GM18498 (cell line): ENCODE measurements around the gene WSB1.
A peak's percentile ranks its signal among the peaks of the same experiment; 100 is the strongest.
"Not testable (repeated sequence)": the region's sequence is repeated elsewhere in the genome, so short reads cannot be mapped to it uniquely, and the experiment has no call there.

ENCODE experiments used
- ATAC-seq: cut with Tn5 transposase; IDR thresholded peaks from one replicate; pipeline ENCODE4 v1.9.1; 2021; ENCODE audit warnings: mild to moderate bottlenecking, moderate library complexity; ENCODE audit not compliant: unreplicated experiment

The WSB1 gene

DNA sequence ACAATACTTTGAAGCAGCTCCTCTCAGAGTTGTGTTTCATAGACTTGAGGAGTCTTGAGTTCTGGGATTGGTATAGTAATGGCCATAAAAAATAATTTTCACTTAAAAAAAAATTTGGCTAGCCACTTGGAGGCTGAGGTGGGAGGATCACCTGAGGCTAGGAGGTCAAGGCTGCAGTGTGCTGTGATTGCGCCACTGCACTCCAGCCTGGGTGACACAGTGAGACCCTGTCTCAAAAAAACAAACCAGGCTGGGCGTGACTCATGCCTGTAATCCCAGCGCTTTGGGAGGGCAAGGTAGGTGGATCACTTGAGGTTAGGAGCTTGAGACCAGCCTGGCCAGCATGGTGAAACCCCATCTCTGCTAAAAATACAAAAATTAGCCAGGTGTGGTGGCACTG, 14.8 kb upstream of the WSB1 start:
- not testable (repeated sequence) for ATAC-seq

DNA sequence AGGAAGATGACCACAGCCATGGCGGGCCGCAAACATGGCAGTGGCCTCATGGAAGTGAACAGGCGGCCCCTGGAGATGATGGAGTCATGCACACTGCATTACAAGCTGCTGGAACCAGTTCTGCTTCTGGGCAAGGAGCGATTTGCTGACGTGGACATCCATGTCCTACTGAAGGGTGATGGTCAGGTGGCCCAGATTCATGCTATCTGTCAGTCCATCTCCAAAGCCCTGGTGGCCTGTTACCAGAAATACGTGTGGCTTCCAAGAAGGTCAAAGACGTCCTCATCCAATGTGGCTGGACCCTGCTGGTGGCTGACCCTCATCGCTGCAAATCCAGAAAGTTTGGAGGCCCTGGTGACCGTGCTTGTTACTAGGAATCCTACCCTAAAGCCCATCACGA, 13.4 kb upstream of the WSB1 start:
- ATAC-seq, result no peak

DNA sequence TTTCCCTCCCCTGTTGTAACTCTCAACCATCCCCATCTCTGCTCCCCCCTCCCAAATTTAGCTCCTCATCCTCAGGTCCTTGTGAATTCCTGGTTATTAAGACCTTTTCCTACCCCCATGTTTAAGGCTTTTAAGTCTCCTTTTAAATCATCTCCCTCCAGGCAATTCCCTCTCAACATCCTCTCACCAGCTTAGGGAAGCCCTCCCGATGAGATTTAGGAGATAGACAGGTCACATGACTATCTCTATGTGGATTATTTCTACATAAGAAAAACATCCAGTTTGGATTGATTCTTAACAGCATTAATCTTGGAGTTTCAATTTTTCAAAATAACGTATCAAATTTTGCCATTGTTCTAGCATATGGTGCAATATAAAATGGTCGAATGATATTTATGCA, 12.5 kb upstream of the WSB1 start:
- no peak for ATAC-seq

DNA sequence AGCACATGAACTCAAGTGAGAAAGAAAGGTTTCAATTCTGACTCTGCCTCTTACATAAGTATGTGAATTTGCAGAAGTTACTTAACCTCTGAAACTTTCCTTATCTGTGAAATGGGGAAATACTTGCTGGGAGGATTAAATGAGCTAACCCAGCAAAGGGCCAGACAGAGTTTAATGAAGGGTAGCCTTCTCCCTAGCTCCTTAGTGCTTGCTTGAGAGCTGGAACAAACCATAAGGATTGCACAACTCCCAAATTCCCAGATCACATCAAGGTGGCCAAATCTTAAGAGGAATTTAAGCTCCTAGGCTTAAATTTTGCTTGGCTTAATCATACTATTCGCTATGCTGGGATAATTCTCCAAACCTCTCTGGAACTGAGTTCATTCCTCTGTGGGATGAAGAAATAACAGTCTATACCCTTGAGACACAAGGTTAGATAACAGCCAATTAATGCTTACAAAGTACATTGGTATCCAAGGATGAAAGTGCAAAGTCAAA, 11.8 kb upstream of the WSB1 start:
- ATAC-seq, result no peak

DNA sequence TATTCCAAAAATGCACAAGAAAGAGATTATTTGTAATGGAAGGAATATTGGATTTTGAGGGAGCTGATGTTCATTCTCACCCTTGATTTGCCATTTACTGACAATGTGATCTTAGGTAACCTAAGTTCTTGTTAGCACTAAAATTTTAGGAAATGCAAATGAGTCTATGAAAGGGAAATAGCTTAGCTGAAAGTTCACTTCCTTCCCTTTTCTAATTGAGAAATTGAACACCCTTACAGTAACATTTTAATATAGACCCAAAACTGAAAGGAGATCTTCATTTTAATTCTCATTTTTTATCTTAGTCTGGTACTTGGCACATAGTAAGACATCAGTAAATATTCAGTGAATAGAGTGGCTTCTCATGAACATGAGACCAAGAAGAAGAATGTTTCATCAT, 10.9 kb upstream of the WSB1 start:
- ATAC-seq, result no peak

DNA sequence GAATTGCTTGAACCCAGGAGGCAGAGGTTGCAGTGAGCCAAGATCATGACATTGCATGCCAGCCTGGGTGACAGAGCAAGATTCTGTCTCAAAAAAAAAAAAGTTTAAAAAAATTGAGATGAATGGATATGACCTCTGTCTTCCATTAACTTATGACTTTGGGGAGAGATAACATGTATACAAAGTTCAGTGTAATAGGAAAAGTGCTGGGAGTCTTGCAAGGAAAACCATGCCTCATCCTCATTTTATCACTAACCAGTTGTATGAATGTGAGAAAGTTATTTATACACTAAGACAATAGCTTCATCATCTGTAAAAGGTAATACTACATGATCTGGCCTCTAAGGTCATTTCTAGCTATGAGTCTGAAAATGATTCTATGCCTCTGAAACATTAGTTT, 10.2 kb upstream of the WSB1 start:
- no peak for ATAC-seq

DNA sequence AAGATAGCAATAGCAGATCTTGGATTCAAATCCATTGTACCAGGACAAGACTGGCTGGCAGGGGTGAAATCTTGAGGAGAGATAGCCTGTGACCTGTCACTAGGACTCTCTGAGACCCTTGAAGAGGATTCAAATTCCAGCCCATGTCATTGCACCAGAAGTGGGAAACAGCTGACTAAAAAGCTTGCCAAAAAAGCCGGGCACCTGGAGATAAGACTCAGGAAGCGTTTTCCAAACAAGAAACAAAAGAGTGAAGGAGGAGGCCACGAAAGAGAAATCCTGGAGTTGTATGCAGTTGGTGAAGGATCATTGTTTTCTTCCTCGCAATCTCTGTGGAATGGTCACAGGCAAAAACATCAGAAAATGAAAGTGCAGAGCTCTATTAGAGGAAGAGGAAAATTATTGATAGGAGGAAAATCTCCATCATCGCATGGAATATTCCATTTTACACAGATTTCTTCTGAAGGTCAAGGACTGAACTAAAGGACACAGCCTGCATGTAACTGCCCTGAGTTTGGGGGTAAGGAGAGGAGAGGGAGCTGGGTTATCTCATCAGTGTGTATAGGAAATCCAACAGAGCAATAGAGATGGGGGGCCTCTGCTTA, 9.0 kb upstream of the WSB1 start:
- ATAC-seq, result no peak

DNA sequence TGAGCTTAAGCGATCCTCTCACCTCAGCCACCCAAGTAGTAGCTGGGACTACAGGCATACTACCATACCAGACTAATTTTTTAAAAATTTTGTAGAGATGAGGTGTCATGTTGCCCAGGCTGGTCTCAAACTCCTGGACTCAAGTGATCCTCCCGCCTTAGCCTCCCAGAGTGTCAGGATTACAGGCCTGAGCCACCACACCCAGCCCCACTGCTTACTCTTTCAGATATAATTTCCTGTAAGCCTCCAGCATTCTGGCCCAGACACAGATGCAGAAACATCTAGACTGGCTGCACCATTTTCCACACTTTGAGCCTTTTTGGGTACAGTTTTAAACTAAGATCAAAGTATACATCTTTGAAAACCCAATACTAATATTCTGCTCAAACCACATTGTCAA, 8.4 kb upstream of the WSB1 start:
- no peak for ATAC-seq

DNA sequence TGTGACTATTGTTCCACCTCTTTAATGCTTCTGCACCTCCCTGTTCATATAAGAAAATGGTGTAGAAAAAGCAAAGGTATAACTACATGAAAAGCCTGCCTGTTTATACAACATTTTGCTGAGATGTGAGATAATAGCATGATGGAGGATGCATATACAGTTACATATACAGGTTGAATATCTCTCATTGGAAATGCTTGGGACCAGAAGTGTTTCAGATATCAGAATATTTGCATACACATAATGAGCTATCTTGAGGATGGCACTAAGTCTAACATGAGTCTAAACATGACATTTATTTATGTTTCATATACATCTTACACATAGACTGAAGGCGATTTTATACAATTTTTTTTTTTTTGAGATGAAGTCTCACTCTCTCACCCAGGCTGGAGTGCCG, 5.7 kb upstream of the WSB1 start:
- no peak for ATAC-seq

DNA sequence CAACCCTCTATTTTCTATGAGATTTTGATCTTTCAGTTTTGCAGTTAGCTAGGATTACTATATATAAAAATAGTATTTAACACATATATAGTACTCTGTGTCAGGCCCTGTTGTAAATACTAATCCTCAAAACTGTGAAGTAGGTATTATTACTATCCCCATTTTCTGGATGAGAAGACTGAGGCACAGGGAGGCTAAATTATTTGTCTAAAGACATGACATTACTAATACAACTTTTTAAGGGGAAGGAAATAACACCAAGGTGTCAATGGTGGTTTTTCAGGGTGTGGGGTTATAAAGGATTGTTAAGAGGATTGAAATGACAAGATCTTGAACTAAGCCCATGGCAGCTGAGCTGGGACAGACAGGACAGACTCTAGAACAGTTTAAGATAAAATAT, 4.1 kb upstream of the WSB1 start:
- ATAC-seq, result no peak

DNA sequence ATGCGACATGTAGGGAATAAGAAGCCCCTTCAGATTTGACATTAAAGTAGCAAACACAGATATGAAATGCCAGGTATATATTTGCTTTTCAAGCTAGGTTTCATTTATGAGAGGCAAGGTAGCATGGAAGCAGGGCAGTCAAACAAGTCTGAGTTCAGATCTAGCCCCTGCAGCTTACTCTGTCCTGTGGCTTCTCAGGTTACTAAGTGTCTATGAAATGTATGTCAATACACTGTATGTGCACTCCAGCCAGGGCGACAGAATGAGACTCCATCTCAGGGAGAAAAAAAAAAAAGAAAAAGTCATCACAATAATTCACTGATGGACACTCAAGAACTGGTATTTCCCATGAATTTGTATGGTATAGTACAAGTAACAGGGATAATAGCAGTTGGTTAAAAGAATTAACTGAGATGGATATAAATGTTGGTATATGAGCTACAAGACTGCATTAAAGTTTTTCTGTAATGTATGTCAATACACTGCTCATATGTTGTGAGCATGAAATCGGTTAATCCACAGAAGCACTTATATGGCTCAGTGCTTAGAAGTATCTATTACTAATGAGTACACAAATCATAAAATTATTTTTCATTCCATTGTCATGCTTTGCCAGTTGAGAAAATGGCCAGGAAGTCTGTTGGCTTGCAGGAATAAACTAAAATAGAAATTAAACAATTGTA, 2.9 kb upstream of the WSB1 start:
- ATAC-seq, result no peak

DNA sequence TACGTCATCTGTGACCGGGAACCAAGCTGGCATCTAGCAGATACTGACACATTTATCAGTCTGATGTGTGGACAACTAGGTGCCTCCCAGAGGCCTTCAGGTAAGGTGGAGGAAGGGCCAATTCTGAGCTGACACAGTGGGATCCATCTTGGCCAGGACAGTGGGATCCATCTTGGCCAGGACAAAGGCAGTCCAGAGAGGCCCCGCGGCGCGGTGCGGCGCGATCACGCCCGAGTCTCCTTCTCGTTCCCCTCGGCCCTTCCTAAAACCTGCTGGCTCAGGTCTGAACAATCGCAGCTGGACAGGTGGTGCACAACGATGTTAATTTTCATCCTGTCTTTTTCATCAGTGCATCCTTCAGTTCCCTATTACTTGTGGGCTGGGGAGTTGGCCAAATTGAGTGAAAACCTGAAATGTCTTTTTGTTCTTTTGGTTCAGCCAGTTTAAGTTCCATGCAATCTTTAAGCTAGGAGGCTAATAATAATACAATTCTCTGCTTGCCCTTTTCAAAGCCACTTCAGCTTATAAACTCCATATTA, 486 bp upstream of the WSB1 start:
- ATAC-seq, result no peak

DNA sequence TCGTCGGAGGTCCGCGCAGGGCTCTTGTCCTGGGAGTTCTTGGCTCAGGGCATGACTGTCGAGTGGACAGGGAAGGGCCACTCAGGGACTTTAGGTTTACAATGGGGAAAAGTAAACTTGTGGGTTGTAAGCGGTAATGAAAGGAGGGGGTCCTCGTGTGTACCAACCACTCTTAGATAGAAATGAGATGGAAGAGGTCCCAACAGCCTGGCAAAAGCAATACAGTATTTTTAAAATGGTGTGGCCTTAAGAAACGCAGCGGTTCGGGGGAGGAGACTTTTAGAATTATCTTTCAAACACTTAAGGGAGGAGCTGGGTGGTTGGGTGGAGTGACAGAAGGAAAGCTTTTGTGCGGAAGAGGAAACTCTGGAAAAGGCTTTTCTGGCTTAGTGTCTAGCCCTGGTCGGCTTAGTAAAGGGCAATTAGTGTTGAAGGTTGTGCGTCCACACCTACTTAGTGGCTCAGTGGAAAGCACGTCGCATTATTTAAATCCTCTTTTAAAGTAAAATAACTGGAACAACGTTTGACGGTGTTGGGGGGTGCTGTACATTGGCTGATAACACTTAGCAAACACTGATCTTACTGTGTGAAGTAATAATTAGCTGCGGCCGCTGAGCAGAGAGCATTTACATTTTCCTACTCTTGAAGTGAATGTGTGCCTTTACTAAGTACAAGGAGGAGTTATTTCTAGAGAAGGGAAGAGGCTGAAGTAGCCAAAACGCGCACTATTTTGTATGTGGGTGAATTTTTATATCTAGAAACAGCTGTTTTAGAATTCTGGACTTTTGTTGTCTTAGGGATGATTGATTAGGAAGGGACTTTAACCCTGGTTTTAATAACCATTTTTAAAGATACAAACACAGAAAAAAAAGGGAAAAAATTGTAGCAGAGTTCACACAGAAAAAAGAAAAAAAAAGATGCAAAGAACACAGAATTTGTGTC, 1.0 kb downstream of the WSB1 start:
- ATAC-seq, result peak; percentile 36

DNA sequence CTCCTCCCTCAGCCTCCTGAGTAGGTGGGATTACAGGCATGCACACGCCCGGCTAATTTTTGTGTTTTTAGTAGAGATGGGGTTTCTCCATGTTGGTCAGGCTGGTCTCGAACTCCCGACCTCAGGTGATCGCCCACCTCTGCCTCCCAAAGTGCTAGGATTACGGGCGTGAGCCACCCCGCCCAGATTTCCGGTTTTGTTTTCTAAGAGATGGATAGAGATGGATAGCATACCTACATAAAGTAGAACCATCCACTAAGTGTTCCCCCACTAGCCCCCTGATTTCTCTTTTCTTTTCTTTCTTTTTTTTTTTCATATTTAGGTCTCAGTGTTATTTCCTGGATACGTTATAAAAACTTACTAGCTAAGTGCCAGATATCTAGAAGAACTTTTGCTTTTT, 2.0 kb downstream of the WSB1 start:
- no peak for ATAC-seq

DNA sequence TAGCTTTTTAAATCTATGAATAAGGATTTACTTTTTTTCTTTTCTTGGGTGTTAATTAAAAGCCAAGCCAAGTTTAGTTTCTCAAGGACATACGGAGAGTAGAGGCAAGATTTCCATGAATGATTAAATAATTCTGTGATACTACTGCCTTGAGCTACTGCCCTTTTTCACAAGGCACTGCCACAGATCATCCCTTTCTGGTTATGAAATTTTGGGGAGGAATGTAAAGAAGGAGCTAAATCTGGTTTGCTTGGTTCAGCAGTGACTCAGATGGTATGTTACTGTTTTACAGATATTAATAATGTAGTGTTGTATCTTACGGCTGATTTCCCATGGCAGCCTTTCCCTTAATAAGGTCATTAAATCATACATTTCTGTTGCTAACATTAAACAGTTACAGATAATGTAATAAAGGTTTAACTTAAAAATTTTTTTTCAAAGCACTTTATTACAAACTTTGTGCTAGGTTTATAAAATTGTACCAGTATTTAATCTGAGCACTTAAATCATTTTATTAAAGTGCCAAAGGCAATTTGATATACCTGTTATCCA, 2.6 kb downstream of the WSB1 start:
- ATAC-seq, result no peak

DNA sequence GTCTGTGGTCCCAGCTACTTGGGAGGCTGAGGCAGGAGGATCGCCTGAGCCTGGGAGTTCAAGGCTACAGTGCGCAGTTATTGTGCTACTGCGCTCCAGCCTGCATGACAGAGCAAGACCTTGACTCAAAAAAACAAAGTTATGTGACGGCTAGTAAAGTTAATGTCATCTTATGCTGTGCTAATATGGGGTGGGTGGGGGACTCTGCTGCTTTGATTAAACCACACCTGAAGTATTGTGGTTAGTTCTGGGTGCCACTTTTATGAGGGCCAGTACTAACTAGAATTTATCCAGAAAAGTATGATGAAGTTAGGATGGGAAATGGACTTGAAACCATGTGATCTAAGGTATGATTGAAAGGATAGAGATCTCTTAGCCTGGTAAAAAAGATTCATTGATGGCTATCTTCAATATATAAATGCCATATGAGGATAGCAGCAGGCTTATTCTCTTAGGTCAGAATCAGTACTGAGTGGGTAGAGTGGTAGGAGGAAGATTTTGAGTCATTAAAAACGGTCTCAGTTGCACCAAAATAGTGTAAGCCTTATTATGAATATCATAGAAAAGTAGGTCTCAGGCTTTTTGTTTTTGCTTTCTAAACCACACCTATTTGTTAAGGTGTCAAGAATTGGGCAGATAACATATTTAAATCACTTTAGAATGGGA, 5.6 kb downstream of the WSB1 start:
- no peak for ATAC-seq

DNA sequence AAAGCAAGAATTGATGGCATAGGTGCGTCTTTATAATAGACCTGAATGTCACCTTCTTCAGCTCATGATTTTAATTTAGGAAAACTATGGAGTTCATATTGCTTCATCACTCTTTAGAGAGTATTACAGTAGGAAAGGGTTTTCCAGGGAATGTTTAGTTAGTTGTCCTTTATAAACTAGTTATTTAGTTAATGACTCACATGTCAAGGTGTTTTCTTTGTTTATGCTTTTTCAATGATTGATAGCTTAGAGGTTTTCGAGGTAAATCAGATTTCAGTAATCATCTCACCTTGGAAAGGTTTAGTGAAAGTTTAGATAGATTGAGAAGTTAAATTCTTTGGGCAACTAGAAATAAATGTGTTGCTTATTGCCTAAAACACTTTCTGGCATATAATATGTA, 9.8 kb downstream of the WSB1 start:
- ATAC-seq, result no peak

DNA sequence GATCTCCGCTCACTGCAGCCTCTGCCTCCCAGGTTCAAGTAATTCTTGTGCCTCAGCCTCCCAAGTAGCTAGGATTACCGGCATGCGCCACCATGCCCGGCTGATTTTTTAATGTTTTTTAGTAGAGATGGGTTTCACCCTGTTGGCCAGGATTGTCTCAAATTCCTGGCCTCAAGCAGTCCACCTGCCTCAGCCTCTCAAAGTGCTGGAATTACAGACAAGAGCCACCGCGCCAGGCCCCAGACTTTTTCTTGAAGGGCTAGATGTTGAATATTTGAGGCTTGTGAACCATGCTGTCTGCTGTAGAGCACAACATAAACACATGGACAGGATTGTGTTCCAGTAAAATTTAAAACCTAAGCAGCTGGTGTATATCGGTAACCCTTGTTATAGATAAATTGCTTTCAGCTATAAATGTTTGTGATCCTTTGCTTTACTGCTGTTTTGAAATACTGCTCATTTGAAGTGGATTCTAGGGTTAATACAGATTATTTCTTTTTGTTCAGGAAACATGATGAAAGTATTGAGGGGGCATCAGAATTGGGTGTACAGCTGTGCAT, 12.4 kb downstream of the WSB1 start:
- no peak for ATAC-seq

DNA sequence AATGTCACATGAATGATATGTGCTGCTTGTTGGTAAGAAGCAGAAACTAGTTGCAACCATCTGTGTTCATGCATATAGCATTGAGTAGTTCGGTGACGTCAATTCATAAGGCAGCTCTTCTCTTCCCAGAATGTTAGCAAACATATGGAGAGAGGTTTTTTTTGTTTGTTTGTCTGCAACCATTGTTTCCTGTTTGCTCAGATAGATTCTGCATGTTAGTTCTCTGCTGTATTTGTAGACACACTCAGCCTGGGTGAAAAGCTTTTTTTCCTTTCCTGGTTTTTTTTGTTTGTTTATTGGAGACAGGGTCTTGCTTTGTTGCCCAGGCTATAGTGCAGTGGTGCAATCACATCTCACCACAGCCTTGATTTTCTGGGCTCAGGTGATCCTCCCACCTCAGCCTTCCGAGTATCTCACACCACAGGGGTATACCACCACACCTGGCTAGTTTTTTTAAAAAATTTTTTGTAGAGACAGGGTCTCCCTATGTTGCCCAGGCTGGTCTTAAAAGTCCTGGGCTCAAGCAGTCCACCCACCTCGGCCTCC, 16.7 kb downstream of the WSB1 start:
- ATAC-seq, result no peak

DNA sequence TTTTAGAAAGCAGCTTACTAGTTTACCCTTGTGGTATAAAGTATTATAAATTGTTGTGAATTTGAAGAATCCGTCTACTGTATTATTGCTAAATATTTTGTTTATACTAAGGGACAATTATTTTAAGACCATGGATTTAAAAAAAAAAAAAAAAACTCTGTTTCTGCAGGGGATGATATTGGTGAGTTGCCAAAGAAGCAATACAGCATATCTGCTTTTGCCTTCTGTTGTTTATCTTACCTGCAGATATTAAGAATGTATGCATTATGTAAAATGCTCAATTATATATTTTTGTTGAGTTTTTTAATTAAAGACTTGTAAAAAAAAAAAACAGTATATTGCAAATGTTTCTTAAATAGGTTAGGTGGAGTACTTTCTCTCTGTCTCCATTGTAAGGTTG, 19.4 kb downstream of the WSB1 start:
- ATAC-seq, result no peak
